ENCODE results near the gene SMIM21.

The SMIM21 gene

DNA sequence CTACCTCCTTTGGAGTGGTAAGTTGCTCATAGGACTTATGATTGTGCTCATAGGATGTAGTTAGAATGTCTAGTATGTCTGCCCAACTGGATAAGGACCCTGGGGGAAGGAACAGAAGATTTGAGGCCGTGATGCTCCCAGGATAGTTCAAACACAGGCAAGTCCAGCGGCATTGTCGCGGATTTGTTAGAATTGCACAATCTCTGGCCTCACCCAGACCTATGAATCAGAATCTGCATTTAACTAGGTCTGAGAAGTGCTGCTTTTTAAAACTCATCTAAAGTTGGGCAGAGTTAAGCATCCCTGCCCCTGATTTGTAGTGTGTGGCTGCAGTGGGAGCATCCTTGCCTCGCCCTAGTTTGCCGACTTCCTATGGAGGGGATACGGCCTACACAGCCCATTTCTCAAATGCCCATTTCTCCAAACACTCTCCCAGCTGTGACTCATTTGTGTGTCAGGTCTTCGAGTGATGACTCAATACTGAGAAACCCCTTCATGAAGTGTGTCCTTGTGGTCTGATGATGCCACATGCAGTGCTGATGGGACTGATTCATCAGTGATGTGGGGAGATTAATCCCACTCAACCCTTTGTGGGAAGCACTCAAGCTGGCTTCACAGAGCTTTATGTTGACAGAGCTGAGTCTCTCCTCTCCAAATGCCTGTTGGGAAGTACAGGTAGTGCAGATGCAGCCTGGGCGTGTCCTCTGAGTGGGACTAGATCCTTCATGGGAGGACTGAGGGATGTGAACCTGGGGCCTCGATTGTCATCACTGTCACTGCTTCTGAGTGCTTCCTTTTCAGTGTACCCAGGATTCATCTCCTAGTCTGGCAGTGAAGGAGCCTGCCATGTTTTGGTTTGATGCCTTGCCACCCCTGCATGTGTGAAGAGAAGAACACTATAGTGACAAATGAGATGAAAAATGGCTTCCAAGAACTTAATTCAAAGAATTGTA is 18.7 kb downstream of the SMIM21 start (continued):
- TF ChIP-seq, protein P1, sequence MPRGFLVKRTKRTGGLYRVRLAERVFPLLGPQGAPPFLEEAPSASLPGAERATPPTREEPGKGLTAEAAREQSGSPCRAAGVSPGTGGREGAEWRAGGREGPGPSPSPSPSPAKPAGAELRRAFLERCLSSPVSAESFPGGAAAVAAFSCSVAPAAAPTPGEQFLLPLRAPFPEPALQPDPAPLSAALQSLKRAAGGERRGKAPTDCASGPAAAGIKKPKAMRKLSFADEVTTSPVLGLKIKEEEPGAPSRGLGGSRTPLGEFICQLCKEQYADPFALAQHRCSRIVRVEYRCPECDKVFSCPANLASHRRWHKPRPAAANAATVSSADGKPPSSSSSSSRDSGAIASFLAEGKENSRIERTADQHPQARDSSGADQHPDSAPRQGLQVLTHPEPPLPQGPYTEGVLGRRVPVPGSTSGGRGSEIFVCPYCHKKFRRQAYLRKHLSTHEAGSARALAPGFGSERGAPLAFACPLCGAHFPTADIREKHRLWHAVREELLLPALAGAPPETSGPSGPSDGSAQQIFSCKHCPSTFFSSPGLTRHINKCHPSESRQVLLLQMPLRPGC (tag by site-specific recombination; IDR thresholded peaks at IDR 0.05) = peak; percentile 68
- TF ChIP-seq ZFP37 (tag by site-specific recombination; IDR thresholded peaks at IDR 0.05) = peak; percentile 45; the same call in 1 of the 2 replicates
- no peak for TF ChIP-seq HOXA7 (CRISPR knock-in tag; IDR thresholded peaks at IDR 0.05; ENCODE audit: borderline replicate concordance)
- no peak for TF ChIP-seq ZNF202 (tag by site-specific recombination; IDR thresholded peaks at IDR 0.05; ENCODE audit: borderline replicate concordance)
- no peak for TF ChIP-seq ZNF529 (tag by site-specific recombination; IDR thresholded peaks at IDR 0.05; ENCODE audit: insufficient replicate concordance)
- TF ChIP-seq OSR2 (tag by site-specific recombination; IDR thresholded peaks at IDR 0.05) = no peak
- no peak for TF ChIP-seq ZNF561 (tag by site-specific recombination; IDR thresholded peaks at IDR 0.05; ENCODE audit: borderline replicate concordance)
- TF ChIP-seq ZNF248 (tag by site-specific recombination; IDR thresholded peaks at IDR 0.05) = no peak
- no peak for TF ChIP-seq ZNF548 (tag by site-specific recombination; IDR thresholded peaks at IDR 0.05)
- TF ChIP-seq ZNF157 (tag by site-specific recombination; IDR thresholded peaks at IDR 0.05) = no peak
- no peak for TF ChIP-seq WT1 (tag by site-specific recombination; IDR thresholded peaks at IDR 0.05)
- TF ChIP-seq ZNF214 (tag by site-specific recombination; IDR thresholded peaks at IDR 0.05; ENCODE audit: borderline replicate concordance) = no peak
- no peak for TF ChIP-seq ZNF664 (tag by site-specific recombination; IDR thresholded peaks at IDR 0.05)
- no peak for TF ChIP-seq OVOL3 (tag by site-specific recombination; IDR thresholded peaks at IDR 0.05)

DNA sequence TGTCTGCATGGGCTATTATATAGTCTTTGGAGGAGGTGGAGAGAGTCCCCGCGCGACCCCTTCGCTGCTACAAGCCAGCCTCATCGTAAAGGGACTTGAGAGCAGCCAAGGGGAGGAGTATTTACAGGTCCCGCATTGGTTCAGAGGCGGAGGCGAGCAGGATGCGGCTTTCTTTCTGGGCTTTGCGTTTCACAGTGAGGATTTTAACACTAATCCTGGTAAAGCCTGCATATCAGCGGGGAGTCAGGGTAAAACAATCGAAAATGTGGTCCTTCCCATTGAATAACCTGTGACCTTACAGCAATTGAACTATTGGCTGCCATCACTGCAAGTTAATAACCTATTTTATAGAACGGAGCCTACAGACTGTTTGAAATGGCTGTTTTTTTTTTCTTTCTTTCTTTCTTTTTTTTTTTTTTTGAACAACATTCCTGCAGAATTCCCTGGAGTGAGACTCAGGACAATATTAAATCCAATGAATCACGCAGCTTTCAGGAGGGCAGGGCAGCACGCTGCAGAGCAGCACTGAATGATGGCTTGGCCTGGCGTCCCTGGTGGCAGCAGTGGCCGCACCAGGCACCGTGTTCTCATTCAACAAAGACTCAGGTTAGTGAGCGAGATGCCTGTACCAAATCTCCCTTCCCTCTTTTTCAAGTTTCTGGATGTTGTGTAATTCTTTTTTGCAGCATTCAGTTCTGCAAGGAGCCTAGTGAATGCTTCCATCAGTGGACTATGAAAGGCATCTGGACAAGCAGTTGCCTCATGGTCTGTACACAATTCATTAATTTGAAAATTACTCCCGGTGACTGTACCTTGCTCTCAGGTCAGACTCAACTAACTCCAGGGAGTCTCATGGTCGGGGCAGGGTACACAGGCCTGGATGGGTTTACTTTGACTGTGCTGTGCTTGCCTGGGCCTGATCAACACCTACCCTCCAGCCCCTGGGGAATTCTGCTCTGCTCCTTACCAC is 19.8 kb downstream of the SMIM21 start:
- ChIA-PET CTCF (no interaction called here), POLR2A (no interaction called here)
- no peaks in the 10 kb centered on the region for H3K36me3 ChIP-seq (ENCODE audit: control insufficient read depth in 2 of 2, insufficient read depth in 1 of 2, low read length in 2 of 2)
- no peak overlapping the region for H3K4me3 ChIP-seq (ENCODE audit: low read depth, low read length)
- no peak overlapping the region for H3K27ac ChIP-seq (ENCODE audit: extremely low read depth, low read depth, low read length)
- no peaks in the 10 kb centered on the region for H3K4me1 ChIP-seq (ENCODE audit: control insufficient read depth, insufficient read depth, low read length)
- TF ChIP-seq, protein P2, sequence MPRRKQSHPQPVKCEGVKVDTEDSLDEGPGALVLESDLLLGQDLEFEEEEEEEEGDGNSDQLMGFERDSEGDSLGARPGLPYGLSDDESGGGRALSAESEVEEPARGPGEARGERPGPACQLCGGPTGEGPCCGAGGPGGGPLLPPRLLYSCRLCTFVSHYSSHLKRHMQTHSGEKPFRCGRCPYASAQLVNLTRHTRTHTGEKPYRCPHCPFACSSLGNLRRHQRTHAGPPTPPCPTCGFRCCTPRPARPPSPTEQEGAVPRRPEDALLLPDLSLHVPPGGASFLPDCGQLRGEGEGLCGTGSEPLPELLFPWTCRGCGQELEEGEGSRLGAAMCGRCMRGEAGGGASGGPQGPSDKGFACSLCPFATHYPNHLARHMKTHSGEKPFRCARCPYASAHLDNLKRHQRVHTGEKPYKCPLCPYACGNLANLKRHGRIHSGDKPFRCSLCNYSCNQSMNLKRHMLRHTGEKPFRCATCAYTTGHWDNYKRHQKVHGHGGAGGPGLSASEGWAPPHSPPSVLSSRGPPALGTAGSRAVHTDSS (tag by site-specific recombination; IDR thresholded peaks at IDR 0.05) = no peak
- TF ChIP-seq YY2 (tag by site-specific recombination; IDR thresholded peaks at IDR 0.05) = no peak
- no peak for TF ChIP-seq ZBTB8A (tag by site-specific recombination; IDR thresholded peaks at IDR 0.05)
- no peak for TF ChIP-seq GLI4 (tag by site-specific recombination; IDR thresholded peaks at IDR 0.05)
- H3K9me3 ChIP-seq (ENCODE audit: control insufficient read depth, insufficient read depth, low read depth, low read length) = no peaks in the 10 kb centered on the region
